CD4-positive, alpha-beta T cell treated with Interleukin-12 subunit alpha and Interleukin-12 subunit beta, for 1 hour (primary cell): ENCODE data around the gene GLIPR1L2.
"Not testable (repeated sequence)": the region's sequence is repeated elsewhere in the genome, so short reads cannot be mapped to it uniquely, and the experiment has no call there.

Source experiments
- DNase-seq: peaks from one replicate; pipeline ENCODE4 v3.0.0-alpha.2; 2020

The GLIPR1L2 gene

GRCh38 chr12:75438059-75438754 lies 47.3 kb downstream of the GLIPR1L2 start:
- DNase-seq, result peak; percentile 13

- no peak for DNase-seq
Observed at GRCh38 chr12:75439048-75439447, 48.2 kb downstream of the GLIPR1L2 start.

- no peak for DNase-seq
Observed at GRCh38 chr12:75439930-75440329, 49.0 kb downstream of the GLIPR1L2 start.

- not testable (repeated sequence) for DNase-seq
Observed at GRCh38 chr12:75441687-75442449, 51.0 kb downstream of the GLIPR1L2 start.

GRCh38 chr12:75442454-75442853 lies 51.6 kb downstream of the GLIPR1L2 start:
- DNase-seq, result not testable (repeated sequence)

GRCh38 chr12:75443709-75444108 lies 52.8 kb downstream of the GLIPR1L2 start:
- DNase-seq, result no peak

GRCh38 chr12:75444429-75445136 lies 53.7 kb downstream of the GLIPR1L2 start:
- no peak for DNase-seq

- DNase-seq, result not testable (repeated sequence)
Observed at GRCh38 chr12:75445137-75445507, 54.2 kb downstream of the GLIPR1L2 start.

- DNase-seq, result no peak
Observed at GRCh38 chr12:75446857-75447256, 56.0 kb downstream of the GLIPR1L2 start.

- DNase-seq, result no peak
Observed at GRCh38 chr12:75447691-75448393, 57.0 kb downstream of the GLIPR1L2 start.

GRCh38 chr12:75452675-75453330 lies 61.9 kb downstream of the GLIPR1L2 start:
- DNase-seq, result no peak

- DNase-seq, result no peak
Observed at GRCh38 chr12:75455839-75456238, 65.0 kb downstream of the GLIPR1L2 start.

- DNase-seq, result peak; percentile 34
Observed at GRCh38 chr12:75457191-75457590, 66.3 kb downstream of the GLIPR1L2 start.

- DNase-seq, result not testable (repeated sequence)
Observed at GRCh38 chr12:75457866-75458265, 67.0 kb downstream of the GLIPR1L2 start.

- no peak for DNase-seq
Observed at GRCh38 chr12:75459755-75460154, 68.9 kb downstream of the GLIPR1L2 start.

- no peak for DNase-seq
Observed at GRCh38 chr12:75460204-75460603, 69.3 kb downstream of the GLIPR1L2 start.

GRCh38 chr12:75471902-75472890 lies 81.3 kb downstream of the GLIPR1L2 start:
- no peak for DNase-seq

GRCh38 chr12:75474116-75474515 lies 83.2 kb downstream of the GLIPR1L2 start:
- DNase-seq, result no peak

- no peak for DNase-seq
Observed at GRCh38 chr12:75476071-75476470, 85.2 kb downstream of the GLIPR1L2 start.

- DNase-seq, result no peak
Observed at GRCh38 chr12:75477137-75477536, 86.2 kb downstream of the GLIPR1L2 start.

GRCh38 chr12:75478116-75478794 lies 87.4 kb downstream of the GLIPR1L2 start:
- DNase-seq, result peak; percentile 76
